NCI-H2196 (cell line): ENCODE results near the gene TTC23.

ENCODE experiments used
- DNase-seq: peaks from one replicate; lab custom pipeline; 2025; ENCODE audit not compliant: unreplicated experiment; lab: John Stamatoyannopoulos, UW

The TTC23 gene

DNA sequence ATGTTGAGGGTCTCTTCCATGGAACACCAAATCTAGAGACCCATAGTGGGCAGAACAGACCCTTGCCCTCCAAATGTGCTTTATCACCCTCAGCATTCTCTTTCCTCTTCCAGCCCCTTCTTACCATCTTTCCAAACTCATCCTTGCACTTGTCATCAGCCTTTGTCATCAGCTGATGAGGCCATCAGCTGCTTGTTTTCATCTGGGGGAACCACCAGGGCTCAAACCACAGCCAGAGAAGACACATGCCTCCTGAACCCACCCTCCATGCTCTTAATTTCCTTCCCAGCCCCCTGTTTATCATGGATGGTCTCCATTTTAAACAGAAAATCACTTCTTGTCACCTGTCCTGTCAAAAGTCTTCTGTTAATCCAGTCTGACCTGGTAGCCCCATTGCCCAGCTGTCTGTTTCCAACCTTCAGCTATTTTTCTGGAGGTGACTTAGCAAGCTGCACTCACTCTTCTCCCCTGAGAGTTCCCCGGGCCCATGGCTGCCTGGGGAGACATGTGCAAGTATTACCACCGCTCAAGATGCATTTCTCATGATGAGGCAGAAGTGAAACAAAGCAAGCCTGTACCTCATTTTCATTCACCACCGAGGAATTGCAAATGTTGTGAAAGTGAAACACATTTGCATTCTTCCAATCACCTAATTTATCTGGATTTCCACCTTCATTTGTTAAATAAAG, 159.2 kb downstream of the TTC23 start:
- DNase-seq = no peak

DNA sequence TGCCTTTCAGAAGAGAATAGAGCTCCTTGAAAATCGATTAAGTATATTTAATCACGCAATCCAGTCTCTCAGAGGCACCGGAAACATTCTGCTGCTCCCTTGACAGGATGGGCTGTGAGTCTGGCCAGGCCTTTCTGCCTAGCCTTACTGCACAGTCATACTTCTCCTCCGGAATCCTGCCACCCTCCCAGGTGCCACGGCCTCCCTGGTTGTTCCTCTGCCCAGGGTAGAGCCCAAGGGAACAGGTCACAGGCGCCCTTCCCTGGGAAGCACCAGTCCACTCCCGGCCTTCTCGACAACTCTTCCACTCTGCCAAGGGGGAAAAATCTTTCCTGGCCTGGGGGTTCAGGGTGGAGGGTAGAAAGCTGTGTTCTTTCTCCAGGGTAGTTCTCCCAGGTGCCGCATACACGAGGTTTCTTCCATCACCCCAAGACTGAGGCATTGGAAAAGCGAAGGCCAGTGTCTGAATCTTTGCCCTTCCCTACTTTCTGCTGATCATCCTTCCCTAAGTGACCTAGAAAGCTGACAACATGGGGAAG, 161.9 kb downstream of the TTC23 start:
- no peak for DNase-seq

DNA sequence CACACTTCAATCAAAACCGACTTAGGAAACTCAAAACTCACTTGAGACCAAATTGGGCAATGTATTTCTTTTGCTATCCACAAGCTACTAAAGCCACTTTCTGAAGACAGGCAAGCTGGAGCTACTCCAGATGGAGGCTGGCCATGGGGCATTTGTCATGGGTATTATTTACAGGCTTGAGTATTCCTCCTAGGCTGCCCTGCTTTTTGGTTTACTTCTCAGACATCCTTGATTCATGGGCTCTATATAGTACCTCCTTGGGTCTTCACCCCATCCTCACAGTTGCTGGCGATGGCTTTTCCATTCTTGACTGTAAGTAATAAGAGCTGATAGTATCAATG, 163.1 kb downstream of the TTC23 start:
- DNase-seq = no peak
